Upper lobe of left lung (tissue), 6 donors: ENCODE data around the gene FAM222A. TPM values are rescaled to one million over a fixed set of nuclear protein-coding genes. Genes with fewer than 3 reads are reported as not detected.

Experiments used
- ATAC-seq, 2 donors: fragments of 200-7000 bp; cut with Tn5 transposase; one replicate each; pipeline ENCODE4 v1.9.1; 2022; ENCODE audit warnings: mild to moderate bottlenecking in 2 of 2, moderate library complexity in 2 of 2; ENCODE audit not compliant: low FRiP score in 2 of 2
- DNase-seq, 2 donors: peaks; one replicate each; pipeline ENCODE4 v3.0.0-alpha.2; 2019 to 2020
- H3K27ac ChIP-seq, 4 donors: fragments of 200-600 bp; sonication (generic); one replicate each; pipeline ENCODE4 v1.5.1; 2016 to 2019
- H3K27me3 ChIP-seq, 4 donors: fragments of 200-600 bp; sonication (generic); one replicate each; pipeline ENCODE4 v1.5.1; 2017 to 2019
- H3K36me3 ChIP-seq, 4 donors: fragments of 200-600 bp; sonication (generic); one replicate each; pipeline ENCODE4 v1.5.1; 2016 to 2019
- H3K4me1 ChIP-seq, 4 donors: fragments of 200-600 bp; sonication (generic); one replicate each; pipeline ENCODE4 v1.5.1; 2018 to 2019
- H3K4me3 ChIP-seq, 4 donors: fragments of 200-600 bp; sonication (generic); one replicate each; pipeline ENCODE4 v1.5.1; 2017 to 2019; ENCODE audit warnings: mild to moderate bottlenecking in 2 of 4, moderate library complexity in 1 of 4
- H3K9me3 ChIP-seq, 4 donors: fragments of 200-600 bp; sonication (generic); one replicate each; pipeline ENCODE4 v1.5.1; 2018 to 2019
- EP300 ChIP-seq, 4 donors: sonication (generic); formaldehyde crosslinking; IDR thresholded peaks; one replicate each; pipeline ENCODE4 v1.5.1; 2017; ENCODE audit warnings: antibody characterized with exemption in 4 of 4, control low read depth in 2 of 4
- POLR2A ChIP-seq, 4 donors: fragments of 450-650 bp; IDR thresholded peaks; one replicate each; pipeline ENCODE4 v1.5.1; 2016 to 2017; ENCODE audit warnings: antibody characterized with exemption in 4 of 4, mild to moderate bottlenecking in 2 of 4
- POLR2AphosphoS5 ChIP-seq, 2 donors: sonication (generic); formaldehyde crosslinking; IDR thresholded peaks; one replicate each; pipeline ENCODE4 v1.5.1; 2017; ENCODE audit warnings: antibody characterized with exemption in 2 of 2
- WGBS, 2 donors: methylation state at CpG; one replicate each; pipeline ENCODE4 v1.1.5; 2017 to 2018; 5-methylcytosine and 5-hydroxymethylcytosine counted together
- total RNA-seq, 6 donors: library from RNA; depleted of rRNA in 4 of 6; stranded (reverse); fragments of >200 nt in 4 of 6; gene quantifications; one replicate each; pipeline versions ENCODE4 v1.1.0 to v1.2.1, GENCODE V29; 2016 to 2021
- TF ChIP-seq, protein P1 (sequence below), 6 experiments: fragments of 450-650 bp in 4 of 6; fragments of 200-600 bp in 2 of 6; sonication (generic) in 2 of 6; IDR thresholded peaks; one replicate each; pipeline ENCODE4 v1.5.1; 2016 to 2019; ENCODE audit warnings: antibody characterized with exemption in 6 of 6
- donor health status: DM: no; HTN: no; CAD: no; lungs with moderate emphysema.
- donor health status: DM: no; HTN: yes; CAD: no; lungs with severe emphysema.

Gene FAM222A
- total RNA-seq, 6 donors from 2014 or later = 1.0 to 7.3 (median 3.7) TPM

- Histone ChIP-seq H3K4me3 (no peak overlapping the region), H3K27me3 (no peaks in the 10 kb centered on the region), H3K4me1 (peaks cover 0 to 6% (median 0%) of the 10 kb centered on the region in 4 donors), H3K27ac (no peak overlapping the region), H3K36me3 (no peaks in the 10 kb centered on the region), H3K9me3 (no peaks in the 10 kb centered on the region)
- DNase-seq (no peak), ATAC-seq (no peak)
- TF ChIP-seq EP300 (IDR thresholded peaks at IDR 0.05) (no peak), POLR2AphosphoS5 (IDR thresholded peaks at IDR 0.05) (no peak), POLR2A (IDR thresholded peaks at IDR 0.05) (no peak)
- TF ChIP-seq, protein P1, sequence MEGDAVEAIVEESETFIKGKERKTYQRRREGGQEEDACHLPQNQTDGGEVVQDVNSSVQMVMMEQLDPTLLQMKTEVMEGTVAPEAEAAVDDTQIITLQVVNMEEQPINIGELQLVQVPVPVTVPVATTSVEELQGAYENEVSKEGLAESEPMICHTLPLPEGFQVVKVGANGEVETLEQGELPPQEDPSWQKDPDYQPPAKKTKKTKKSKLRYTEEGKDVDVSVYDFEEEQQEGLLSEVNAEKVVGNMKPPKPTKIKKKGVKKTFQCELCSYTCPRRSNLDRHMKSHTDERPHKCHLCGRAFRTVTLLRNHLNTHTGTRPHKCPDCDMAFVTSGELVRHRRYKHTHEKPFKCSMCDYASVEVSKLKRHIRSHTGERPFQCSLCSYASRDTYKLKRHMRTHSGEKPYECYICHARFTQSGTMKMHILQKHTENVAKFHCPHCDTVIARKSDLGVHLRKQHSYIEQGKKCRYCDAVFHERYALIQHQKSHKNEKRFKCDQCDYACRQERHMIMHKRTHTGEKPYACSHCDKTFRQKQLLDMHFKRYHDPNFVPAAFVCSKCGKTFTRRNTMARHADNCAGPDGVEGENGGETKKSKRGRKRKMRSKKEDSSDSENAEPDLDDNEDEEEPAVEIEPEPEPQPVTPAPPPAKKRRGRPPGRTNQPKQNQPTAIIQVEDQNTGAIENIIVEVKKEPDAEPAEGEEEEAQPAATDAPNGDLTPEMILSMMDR (IDR thresholded peaks at IDR 0.05) = no peak
- 15 to 36% methylated on average over 6 to 7 of the region's 7 CpGs for WGBS, 2 donors
Observed at GRCh38 chr12:109678719-109679118, 34.9 kb upstream of the FAM222A start.

DNA sequence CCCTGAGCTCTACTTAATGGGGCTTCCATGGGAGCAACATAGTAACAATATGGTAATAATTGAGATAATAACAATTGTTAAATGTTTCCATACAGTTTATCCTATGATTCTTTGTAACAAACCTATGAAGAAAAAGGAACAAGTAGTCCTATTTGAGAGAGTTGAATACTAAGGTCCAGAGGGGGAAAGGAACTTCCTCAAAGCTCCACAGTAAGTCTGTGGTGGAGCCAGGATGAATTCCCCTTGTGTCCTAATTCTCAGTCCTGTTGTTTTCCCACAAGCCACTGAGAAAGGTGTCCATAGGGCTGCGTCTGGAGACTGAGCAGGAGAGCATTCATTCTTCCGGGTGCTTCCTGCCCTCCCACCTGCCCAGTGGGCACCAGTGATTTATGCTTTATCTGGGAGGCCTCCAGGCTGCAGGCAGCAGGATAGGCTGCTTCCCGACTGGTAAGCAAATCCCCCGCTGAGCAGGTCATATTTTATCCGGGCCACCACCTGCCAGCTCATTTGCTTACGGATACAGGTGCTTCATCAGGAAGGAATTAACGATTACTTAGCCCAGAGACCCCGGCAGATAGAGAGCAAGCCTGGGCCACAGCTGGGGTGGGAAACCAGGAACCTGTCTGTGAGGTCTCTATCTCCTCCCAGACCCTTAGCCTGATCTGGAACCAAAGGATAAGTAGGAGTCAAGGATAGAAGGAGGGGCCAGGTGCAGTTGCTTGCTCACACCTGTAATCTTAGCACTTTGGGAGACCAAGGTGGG lies 33.9 kb upstream of the FAM222A start:
- no peak for DNase-seq
- H3K27ac ChIP-seq = no peak overlapping the region

GRCh38 chr12:109680264-109681005 lies 33.2 kb upstream of the FAM222A start:
- TF ChIP-seq, protein P1 (IDR thresholded peaks at IDR 0.05) = no peak
- TF ChIP-seq POLR2A (IDR thresholded peaks at IDR 0.05) (no peak), EP300 (IDR thresholded peaks at IDR 0.05) (no peak), POLR2AphosphoS5 (IDR thresholded peaks at IDR 0.05) (no peak)
- no peak overlapping the region for H3K27ac ChIP-seq
- no peak for DNase-seq
- H3K9me3 ChIP-seq = no peaks in the 10 kb centered on the region
- no peaks in the 10 kb centered on the region for H3K27me3 ChIP-seq
- no peak overlapping the region for H3K4me3 ChIP-seq
- ATAC-seq = no peak
- peaks cover 0 to 6% (median 0%) of the 10 kb centered on the region in 4 donors for H3K4me1 ChIP-seq
- H3K36me3 ChIP-seq = no peaks in the 10 kb centered on the region
- 63 to 72% methylated on average over 4 of the region's 4 CpGs for WGBS, 2 donors

More for the DNA sequence above, 33.9 kb upstream of the FAM222A start:
- no peak for ATAC-seq
- Histone ChIP-seq H3K4me3 (no peak overlapping the region), H3K9me3 (no peaks in the 10 kb centered on the region), H3K36me3 (no peaks in the 10 kb centered on the region), H3K27me3 (no peaks in the 10 kb centered on the region), H3K4me1 (peaks cover 0 to 6% (median 0%) of the 10 kb centered on the region in 4 donors)
- whole genome bisulfite sequencing, 2 donors = 54 to 64% methylated on average over 8 of the region's 8 CpGs
- TF ChIP-seq POLR2AphosphoS5 (IDR thresholded peaks at IDR 0.05) (no peak), EP300 (IDR thresholded peaks at IDR 0.05) (no peak), POLR2A (IDR thresholded peaks at IDR 0.05) (no peak)
- TF ChIP-seq, protein P1 (IDR thresholded peaks at IDR 0.05) = no peak

- Histone ChIP-seq H3K27me3 (no peaks in the 10 kb centered on the region), H3K4me1 (peaks cover 0 to 6% (median 0%) of the 10 kb centered on the region in 4 donors), H3K36me3 (no peaks in the 10 kb centered on the region), H3K4me3 (no peak overlapping the region), H3K27ac (no peak overlapping the region), H3K9me3 (no peaks in the 10 kb centered on the region)
- no peak for TF ChIP-seq POLR2A (IDR thresholded peaks at IDR 0.05)
- TF ChIP-seq, protein P1 (IDR thresholded peaks at IDR 0.05) = no peak
- no peak for TF ChIP-seq POLR2AphosphoS5 (IDR thresholded peaks at IDR 0.05)
- TF ChIP-seq EP300 (IDR thresholded peaks at IDR 0.05) = no peak
- ATAC-seq (no peak), DNase-seq (no peak)
- WGBS, 2 donors = 77 to 83% methylated on average over 7 of the region's 7 CpGs
Observed at GRCh38 chr12:109681986-109682707, 31.5 kb upstream of the FAM222A start.
